ENCODE results near the gene ABHD5.

ABHD5 gene

DNA sequence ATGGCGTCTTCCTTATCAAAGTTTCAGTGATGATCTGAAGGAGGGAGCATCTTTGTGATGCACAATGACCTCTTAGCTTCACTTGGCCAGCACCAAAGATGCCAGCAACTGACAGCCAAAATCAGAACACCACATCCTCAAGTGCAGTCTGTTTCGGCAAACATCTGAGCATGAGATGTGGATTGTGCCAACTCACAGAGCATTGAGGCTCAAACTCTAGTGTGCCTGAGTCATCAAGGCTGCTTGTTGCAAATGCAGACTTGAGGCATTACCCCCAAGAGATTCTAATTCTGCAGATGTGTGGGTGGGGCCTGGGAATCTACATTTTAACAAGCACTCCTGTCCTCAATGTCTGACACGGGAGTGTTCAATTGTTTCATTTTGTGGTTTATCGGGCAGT, 35.8 kb downstream of the ABHD5 start:
- DNase-seq = no peak

GRCh38 chr3:43727930-43728329, 37.2 kb downstream of the ABHD5 start:
- no peak for DNase-seq

DNA sequence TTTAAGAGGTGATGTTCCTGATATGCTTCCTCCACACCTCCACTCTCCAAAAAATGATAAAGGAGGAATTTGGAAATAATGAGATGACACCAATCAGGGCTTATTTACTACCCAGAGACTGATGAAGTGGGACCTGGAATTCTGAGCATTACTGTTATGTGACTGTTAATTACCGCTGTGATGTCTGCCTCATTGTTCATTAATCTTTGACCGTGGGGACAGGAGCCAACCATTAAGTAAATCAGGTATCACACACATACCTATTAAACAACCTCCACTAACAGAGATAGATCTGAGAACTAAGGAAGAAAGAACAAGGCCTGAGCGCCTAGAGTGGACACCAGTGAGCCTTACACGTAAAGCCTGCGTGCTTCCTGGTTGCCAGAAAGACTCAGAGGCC, 37.7 kb downstream of the ABHD5 start:
- DNase-seq = no peak

DNA sequence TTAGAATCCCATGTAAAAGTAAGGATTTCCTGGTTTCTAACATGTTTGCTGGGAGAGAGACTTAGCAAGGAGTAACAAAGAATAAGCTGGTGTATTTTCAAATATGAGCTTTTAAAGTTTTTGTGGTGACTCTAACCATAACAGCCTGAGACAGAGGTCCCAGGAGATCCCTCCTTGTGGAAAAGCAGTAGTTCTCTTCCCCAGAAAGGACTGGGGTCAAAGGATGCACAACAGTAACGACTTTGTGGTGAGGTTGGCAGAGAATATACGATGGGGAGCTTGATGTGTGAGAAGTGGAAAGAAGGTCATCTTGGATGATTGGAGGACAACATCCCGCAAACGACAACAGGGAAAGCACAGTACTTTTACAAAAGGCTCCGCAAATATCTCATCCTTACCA, 38.2 kb downstream of the ABHD5 start:
- no peak for DNase-seq

GRCh38 chr3:43729707-43730414, 39.1 kb downstream of the ABHD5 start:
- no peak for DNase-seq

GRCh38 chr3:43732747-43733425, 42.1 kb downstream of the ABHD5 start:
- DNase-seq = no peak

DNA sequence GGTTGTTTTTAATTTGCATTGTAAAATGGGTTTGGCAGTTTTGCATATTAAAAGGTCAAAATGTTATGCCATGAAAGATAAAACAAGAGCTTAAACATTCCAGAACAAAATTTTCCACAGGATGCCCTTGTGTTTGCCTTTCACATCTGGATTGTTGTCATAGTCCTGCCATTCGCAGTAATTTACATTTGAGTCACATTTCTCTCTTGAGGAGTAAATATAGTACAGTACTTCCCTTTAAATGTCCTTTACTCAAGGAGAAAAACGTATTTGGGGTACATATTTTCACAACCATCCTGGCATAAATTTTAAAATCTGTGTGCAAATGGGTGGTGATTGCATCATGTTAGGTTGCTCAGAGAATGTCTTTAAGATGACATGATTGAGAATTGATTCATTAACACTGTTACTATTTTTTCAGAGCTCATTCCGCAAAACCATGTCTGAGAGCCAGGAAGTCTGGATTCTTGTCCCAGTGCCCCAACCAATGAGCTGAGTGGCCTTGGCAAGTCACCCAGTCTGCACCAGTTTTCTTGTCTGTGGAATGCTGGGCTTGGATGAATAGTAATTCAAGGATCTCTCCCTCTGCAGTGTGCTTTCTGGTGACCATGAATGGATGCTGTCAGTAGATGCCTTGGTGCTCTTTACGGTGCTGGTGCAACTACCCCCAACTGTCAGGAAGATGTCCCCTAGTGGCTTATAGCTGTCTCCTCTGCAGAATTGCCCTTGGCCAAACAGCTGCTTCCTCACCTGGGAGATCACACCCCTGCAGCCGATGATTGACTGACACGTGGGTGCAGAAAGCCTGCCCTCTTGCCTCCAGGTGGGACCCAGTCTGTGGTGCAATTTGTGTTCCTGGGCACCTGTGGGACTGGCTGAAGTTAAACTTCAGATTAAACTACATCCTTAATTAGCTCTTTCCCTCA, 43.0 kb downstream of the ABHD5 start:
- DNase-seq = no peak

- no peak for DNase-seq
These were observed 43.9 kb downstream of the ABHD5 start for GRCh38 chr3:43734685-43735084.

- DNase-seq = no peak
These were observed 44.9 kb downstream of the ABHD5 start for GRCh38 chr3:43735618-43736017.

GRCh38 chr3:43736558-43737440, 46.1 kb downstream of the ABHD5 start:
- no peak for DNase-seq

DNA sequence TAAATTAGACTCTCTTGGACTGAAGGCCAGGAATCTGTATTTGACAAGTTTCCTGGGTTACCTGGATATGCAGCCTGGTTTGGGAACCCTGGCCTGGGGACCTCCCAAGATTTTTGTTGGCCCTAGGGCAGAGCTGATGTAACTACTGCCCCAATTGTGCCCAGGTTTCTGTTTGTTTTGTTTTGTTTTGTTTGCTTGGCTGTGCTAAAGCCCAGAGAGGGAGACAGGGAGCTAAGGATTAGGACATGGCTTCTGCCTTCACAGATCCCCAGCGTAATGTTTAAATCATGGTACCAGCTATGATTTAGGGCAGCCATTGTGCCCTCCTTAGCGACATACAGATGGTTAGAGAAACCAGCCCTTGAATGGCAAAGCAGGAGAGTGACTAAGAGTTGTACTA, 47.6 kb downstream of the ABHD5 start:
- no peak for DNase-seq

GRCh38 chr3:43742920-43743319, 52.2 kb downstream of the ABHD5 start:
- DNase-seq = peak; percentile 3 to 15

- DNase-seq = no peak
These were observed 56.9 kb downstream of the ABHD5 start for GRCh38 chr3:43747641-43748040.

DNA sequence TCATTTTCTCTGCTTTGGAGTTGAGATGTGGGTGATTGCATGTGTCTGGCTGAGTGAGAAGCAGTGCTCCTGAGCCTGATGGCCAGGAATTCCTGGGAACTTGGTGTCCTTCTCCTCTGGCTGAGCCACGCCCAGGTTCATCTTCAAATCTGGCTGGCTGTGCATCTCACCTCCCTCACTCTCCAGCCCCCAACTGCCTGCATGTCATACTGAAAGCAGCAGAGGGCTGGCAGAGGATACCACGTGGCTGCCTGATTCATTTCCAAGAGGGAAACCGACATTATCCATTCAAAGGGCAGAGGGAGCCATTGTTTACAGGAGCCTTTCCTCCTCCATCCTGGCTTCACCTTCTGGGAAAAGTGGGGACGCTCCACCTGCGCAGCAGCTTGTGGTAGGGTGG, 57.4 kb downstream of the ABHD5 start:
- no peak for DNase-seq

DNA sequence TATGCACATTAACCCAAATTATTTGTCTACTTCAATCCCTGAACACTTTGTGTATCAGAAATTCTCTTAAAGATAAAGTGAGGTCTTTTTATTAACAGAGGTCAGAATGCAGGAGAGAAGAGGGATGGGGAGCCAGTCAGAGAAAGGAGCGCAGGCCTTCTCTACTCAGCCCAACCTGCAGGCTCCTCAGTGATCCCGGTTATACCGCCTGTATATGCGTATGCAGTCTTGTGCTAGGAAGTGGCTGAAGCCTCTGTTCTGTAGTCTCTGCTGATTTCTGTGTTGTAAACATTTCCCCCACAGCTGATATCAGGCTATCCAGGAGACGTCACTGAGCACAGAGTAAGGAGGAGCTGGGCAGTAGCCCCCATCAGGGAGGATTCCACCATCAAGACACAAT, 57.9 kb downstream of the ABHD5 start:
- DNase-seq = no peak

DNA sequence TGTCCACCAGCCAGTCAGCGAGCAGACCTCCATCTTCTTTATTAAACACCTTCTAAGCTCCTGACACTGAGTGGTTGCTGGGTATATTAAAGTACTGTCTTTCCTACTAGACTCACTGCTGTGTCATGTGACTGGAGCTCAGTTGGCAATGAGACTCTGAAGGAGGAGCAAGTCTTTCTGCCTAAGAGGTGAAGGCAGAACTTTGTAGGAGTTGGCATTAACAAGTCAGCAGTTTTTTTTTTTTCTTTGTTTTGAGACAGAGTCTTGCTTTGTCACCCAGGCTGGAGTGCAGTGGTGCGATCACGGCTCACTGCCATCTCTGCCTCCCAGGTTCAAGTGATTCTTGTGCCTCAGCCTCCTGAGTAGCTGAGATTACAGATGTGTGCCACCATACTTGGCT, 62.2 kb downstream of the ABHD5 start:
- no peak for DNase-seq

DNA sequence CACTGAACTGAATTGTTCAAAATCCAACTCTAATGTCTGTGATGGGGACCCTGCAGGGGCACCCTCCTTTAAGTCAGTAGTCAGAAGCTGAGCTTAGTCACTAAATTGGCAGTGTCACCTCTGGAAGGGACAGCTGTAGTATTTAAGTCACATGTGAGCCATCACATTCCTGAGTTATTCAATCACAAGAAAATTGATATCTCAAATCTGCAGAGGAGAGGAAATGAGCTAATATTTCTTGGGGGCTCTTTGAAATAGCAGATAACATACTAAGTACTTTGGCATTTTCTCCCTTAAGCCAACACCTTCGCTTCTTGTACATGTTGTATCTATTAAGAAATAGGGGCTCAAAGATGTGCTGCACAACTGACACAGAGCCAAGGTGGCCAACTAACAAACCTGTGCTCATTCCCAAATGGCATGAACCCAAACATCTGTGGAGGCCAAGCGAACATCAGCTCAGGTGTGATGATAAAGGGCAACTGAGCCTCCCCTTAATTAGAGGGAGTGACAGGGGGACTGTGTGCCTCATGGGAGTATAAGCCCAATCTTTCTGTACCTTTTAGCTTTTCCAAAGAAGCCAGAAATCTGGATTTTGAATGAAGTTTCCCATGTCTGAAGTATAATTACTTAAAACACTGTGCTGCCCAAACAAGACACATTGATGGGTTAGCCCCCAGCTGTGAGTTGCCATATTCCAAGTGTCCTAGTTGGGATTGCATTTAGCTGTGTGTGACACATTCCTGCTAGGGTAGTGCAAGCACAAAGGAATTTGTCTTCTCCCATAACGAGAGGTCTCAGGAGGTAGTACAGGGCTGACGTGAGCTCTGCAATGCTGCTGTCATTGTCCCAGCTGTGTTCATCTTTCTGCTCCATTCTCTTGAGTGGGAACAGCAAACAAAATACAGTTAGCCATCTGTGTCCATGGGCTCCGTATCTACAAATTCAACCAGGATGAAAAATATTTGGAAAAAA, 63.3 kb downstream of the ABHD5 start:
- DNase-seq = no peak

- no peak for DNase-seq
These were observed 64.9 kb downstream of the ABHD5 start for GRCh38 chr3:43755516-43756200.

DNA sequence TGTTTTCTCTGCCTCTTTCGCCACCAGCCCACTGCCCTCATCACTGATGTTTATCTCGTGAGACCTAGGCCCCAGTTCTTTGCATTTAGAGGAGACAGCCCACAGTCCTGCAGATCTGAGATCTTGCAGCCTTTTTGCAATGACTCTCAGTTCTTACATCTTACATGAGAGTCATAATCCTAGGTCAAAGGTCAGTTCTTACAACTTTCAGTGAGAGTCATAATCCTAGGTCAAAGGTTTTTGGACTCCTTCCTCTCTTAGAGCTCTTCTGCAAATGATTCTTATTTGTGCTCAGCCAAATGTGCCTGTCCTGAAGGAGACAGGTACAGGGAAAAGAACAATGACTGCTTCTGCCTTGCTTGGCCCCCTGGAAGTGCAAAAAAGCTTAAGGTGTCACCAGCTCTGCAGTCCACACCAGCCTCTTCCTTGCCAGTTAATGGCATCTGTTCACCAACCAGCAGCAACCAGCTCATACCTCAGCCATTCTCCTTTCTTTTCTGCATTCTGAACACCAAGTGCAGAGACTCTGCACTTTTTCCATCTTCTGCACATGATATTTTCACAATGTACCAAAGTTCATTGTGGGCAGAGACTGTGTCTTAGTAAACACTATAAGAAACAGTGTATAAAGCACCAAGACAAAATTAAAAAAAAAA, 67.1 kb downstream of the ABHD5 start:
- no peak for DNase-seq

GRCh38 chr3:43758592-43759225, 68.0 kb downstream of the ABHD5 start:
- no peak for DNase-seq

Data from Kasumi-1 (cell line).